Uterus (tissue), 4 donors: ENCODE results near the gene DPP8. TPM values are rescaled to one million over a fixed set of nuclear protein-coding genes. Genes with fewer than 3 reads are reported as not detected.
A peak's percentile ranks its signal among the peaks of the same experiment; 100 is the strongest.

Experiments
- DNase-seq, 2 donors: peaks; one replicate each; pipeline ENCODE4 v3.0.0-alpha.2; 2019 to 2020
- H3K27ac ChIP-seq, 2 donors: fragments of 200-600 bp; sonication (generic); 1 replicate in 1 of 2; 2 replicates in 1 of 2; pipeline ENCODE4 v1.5.1; 2016 to 2018
- H3K27me3 ChIP-seq, 2 donors: fragments of 200-600 bp; sonication (generic); one replicate each; pipeline ENCODE4 v1.5.1; 2018 to 2019; ENCODE audit warnings: control low read depth in 1 of 2
- H3K36me3 ChIP-seq, 2 donors: fragments of 200-600 bp; sonication (generic); one replicate each; pipeline ENCODE4 v1.5.1; 2019; ENCODE audit warnings: control low read depth in 1 of 2
- H3K4me1 ChIP-seq, 2 donors: fragments of 200-600 bp; sonication (generic); one replicate each; pipeline ENCODE4 v1.5.1; 2018 to 2019; ENCODE audit warnings: control low read depth in 1 of 2
- H3K4me3 ChIP-seq, 2 donors: fragments of 200-600 bp; sonication (generic); 1 replicate in 1 of 2; 2 replicates in 1 of 2; pipeline ENCODE4 v1.5.1; 2018 to 2019; ENCODE audit warnings: mild to moderate bottlenecking in 1 of 2
- H3K9me3 ChIP-seq, 2 donors: fragments of 200-600 bp; sonication (generic); one replicate each; pipeline ENCODE4 v1.5.1; 2019; ENCODE audit warnings: control low read depth in 1 of 2
- POLR2A ChIP-seq, 2 donors: fragments of 450-650 bp; IDR thresholded peaks; one replicate each; pipeline ENCODE4 v1.6.1; 2016; ENCODE audit warnings: antibody characterized with exemption in 2 of 2, mild to moderate bottlenecking in 1 of 2, moderate library complexity in 1 of 2
- intact Hi-C: fragments of 100-400 bp; cut with DNase I; formaldehyde crosslinking; loops from one replicate; pipeline ENCODE4 v1.15.1; 2023; ENCODE audit warnings: low total_unique reads
- total RNA-seq, 4 donors: library from RNA; depleted of rRNA in 3 of 4; stranded (reverse); fragments of >200 nt in 3 of 4; gene quantifications; one replicate each; pipeline versions ENCODE4 v1.1.0 to v1.2.4, GENCODE V29; 2014 to 2023
- TF ChIP-seq, protein P1 (sequence below), 4 experiments: fragments of 200-600 bp in 2 of 4; fragments of 450-650 bp in 2 of 4; sonication (generic) in 2 of 4; IDR thresholded peaks; one replicate each; pipeline ENCODE4 v1.5.1; 2016 to 2019; ENCODE audit warnings: antibody characterized with exemption in 4 of 4, mild to moderate bottlenecking in 2 of 4, moderate library complexity in 1 of 4
- donor health status: DM: yes; HTN: yes; CAD: no.

Gene DPP8
- total RNA-seq, 4 donors from 2014 or later = 19.4 to 76.1 (median 36.8) TPM

DNA sequence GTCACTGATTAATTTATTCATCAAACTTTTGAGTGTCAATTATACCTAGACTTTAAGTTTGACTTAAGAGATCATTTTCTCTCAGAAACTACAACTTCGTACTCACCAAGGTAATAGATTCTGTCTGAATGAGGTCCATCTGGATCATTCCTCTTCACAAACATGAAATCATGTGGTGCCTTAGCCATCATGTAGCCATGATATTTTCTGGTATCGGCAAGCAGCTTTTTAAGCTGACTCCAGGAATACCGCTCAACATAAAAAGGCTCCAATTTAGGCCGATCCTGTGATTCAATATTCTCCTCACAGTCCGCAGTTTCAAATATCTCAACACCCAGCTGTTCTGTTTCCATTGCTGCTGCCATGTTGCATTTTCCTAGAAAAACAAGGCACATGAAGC, 5.3 kb downstream of the DPP8 start:
- intact Hi-C loops = no loop called here
- Histone ChIP-seq H3K36me3 (no peaks in the 10 kb centered on the region), H3K9me3 (no peaks in the 10 kb centered on the region), H3K4me1 (peaks cover 11 to 23% of the 10 kb centered on the region in 2 donors), H3K27me3 (no peaks in the 10 kb centered on the region), H3K27ac (peak overlapping the region; percentile 74 to 82), H3K4me3 (peak overlapping the region; percentile 10 to 20)
- TF ChIP-seq, protein P1, sequence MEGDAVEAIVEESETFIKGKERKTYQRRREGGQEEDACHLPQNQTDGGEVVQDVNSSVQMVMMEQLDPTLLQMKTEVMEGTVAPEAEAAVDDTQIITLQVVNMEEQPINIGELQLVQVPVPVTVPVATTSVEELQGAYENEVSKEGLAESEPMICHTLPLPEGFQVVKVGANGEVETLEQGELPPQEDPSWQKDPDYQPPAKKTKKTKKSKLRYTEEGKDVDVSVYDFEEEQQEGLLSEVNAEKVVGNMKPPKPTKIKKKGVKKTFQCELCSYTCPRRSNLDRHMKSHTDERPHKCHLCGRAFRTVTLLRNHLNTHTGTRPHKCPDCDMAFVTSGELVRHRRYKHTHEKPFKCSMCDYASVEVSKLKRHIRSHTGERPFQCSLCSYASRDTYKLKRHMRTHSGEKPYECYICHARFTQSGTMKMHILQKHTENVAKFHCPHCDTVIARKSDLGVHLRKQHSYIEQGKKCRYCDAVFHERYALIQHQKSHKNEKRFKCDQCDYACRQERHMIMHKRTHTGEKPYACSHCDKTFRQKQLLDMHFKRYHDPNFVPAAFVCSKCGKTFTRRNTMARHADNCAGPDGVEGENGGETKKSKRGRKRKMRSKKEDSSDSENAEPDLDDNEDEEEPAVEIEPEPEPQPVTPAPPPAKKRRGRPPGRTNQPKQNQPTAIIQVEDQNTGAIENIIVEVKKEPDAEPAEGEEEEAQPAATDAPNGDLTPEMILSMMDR (IDR thresholded peaks at IDR 0.05) = no peak
- TF ChIP-seq POLR2A (IDR thresholded peaks at IDR 0.05) = no peak
- DNase-seq = no peak

DNA sequence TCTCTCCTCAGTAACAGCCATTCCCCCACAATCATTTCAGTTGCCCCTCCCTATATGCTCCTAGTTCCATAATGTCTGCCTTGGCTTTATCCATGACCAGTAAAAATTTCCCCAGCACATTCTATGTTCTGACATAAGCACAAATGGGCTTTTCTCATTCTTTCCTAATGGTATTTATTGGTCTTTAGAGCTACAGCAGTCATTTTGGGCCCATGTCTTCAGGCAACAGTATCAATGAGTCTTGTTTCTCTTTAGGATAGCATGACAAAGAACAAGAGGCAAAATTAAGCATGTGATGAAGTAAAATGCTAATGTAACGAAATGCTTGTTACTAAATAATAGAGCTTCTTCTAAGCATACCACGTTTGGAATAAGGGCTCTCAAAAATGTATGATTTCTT, 8.2 kb downstream of the DPP8 start:
- no peak overlapping the region for H3K4me3 ChIP-seq
- TF ChIP-seq, protein P1 (IDR thresholded peaks at IDR 0.05) = no peak
- no peak for TF ChIP-seq POLR2A (IDR thresholded peaks at IDR 0.05)
- H3K27me3 ChIP-seq = no peaks in the 10 kb centered on the region
- H3K27ac ChIP-seq = no peak overlapping the region
- intact Hi-C loops = no loop called here
- no peaks in the 10 kb centered on the region for H3K36me3 ChIP-seq
- peaks cover 0 to 7% of the 10 kb centered on the region in 2 donors for H3K4me1 ChIP-seq
- DNase-seq = no peak
- no peaks in the 10 kb centered on the region for H3K9me3 ChIP-seq

DNA sequence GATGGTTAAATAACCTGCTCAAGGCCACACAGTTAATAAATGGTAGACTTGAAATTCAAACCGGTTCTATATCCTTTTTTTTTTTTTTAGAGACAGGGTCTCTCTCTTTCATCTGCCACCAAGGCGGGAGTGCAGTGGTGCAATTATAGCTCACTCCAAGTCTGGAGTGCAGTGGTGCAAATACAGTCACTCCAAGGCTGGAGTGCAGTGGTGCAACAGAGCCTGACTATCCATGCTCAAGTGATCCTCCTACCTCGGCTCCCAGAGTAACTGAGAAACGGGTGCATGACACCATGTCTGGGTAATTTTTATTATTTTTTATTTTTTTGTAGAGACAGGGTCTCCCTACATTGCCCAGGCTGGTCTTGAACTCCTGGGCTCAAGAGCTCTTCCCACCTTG, 23.4 kb downstream of the DPP8 start:
- Histone ChIP-seq H3K4me1 (no peaks in the 10 kb centered on the region), H3K36me3 (no peaks in the 10 kb centered on the region), H3K9me3 (no peaks in the 10 kb centered on the region), H3K27ac (no peak overlapping the region), H3K27me3 (no peaks in the 10 kb centered on the region), H3K4me3 (no peak overlapping the region)
- intact Hi-C loops = no loop called here
- TF ChIP-seq POLR2A (IDR thresholded peaks at IDR 0.05) = no peak
- TF ChIP-seq, protein P1 (IDR thresholded peaks at IDR 0.05) = no peak
- DNase-seq = no peak

DNA sequence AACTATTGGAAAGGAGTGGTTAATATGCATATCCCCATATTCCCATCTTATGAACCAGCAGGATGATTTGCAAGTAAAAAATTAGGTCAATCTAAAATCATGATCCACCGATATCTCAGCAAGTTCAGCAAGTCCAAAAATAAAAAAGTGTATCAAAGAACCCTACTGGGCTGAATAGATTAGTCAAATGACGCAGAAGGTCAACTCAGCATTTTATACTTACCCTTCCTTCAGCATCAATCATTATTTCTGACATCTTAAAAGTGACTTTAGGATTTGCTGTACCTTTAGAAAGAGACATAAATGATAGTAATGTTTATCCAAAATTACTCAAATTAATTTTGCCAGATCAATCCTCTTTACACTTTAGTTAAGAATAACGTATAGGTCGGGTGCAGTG, 32.6 kb downstream of the DPP8 start:
- intact Hi-C loops = no loop called here
- DNase-seq = no peak
- Histone ChIP-seq H3K4me3 (no peak overlapping the region), H3K4me1 (no peaks in the 10 kb centered on the region), H3K27ac (no peak overlapping the region), H3K9me3 (no peaks in the 10 kb centered on the region), H3K36me3 (no peaks in the 10 kb centered on the region), H3K27me3 (no peaks in the 10 kb centered on the region)
- TF ChIP-seq, protein P1 (IDR thresholded peaks at IDR 0.05) = no peak
- TF ChIP-seq POLR2A (IDR thresholded peaks at IDR 0.05) = no peak

DNA sequence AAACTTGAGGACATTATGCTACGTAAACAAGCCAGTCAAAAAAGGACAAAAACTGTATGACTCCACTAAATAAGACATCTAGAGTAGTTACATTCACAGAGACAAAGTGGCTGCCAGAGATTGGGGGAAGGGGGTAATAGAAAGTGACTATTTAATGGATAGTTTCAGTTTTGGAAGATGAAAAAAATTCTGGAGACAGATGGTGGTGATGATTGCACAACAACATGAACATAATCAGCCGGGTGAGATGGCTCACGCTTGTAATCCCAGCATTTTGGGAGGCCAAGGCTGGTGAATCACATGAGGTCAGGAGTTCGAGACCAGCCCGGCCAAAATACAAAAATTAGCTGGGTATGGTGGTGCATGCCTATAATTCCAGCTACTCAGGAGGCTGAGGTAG, 40.6 kb downstream of the DPP8 start:
- intact Hi-C loops = no loop called here
- Histone ChIP-seq H3K9me3 (no peaks in the 10 kb centered on the region), H3K36me3 (no peaks in the 10 kb centered on the region), H3K4me1 (no peaks in the 10 kb centered on the region), H3K4me3 (no peak overlapping the region), H3K27ac (no peak overlapping the region), H3K27me3 (no peaks in the 10 kb centered on the region)
- TF ChIP-seq POLR2A (IDR thresholded peaks at IDR 0.05) = no peak
- TF ChIP-seq, protein P1 (IDR thresholded peaks at IDR 0.05) = no peak
- DNase-seq = no peak
